ENCODE results near the gene AKAP6.

AKAP6 gene

GRCh38 chr14:32512813-32513212, 183.7 kb downstream of the AKAP6 start:
- no peak for DNase-seq (ENCODE audit: low read depth)
- TF ChIP-seq CTCF (IDR thresholded peaks at IDR 0.05; ENCODE audit: insufficient read depth, low read depth, low read length, missing control alignments): no peak
- no peak overlapping the region for H3K4me3 ChIP-seq (ENCODE audit: low read depth, low read length)

GRCh38 chr14:32513571-32514009, 184.5 kb downstream of the AKAP6 start:
- no peak for DNase-seq (ENCODE audit: low read depth)
- TF ChIP-seq CTCF (IDR thresholded peaks at IDR 0.05; ENCODE audit: insufficient read depth, low read depth, low read length, missing control alignments): no peak
- no peak overlapping the region for H3K4me3 ChIP-seq (ENCODE audit: low read depth, low read length)

DNA sequence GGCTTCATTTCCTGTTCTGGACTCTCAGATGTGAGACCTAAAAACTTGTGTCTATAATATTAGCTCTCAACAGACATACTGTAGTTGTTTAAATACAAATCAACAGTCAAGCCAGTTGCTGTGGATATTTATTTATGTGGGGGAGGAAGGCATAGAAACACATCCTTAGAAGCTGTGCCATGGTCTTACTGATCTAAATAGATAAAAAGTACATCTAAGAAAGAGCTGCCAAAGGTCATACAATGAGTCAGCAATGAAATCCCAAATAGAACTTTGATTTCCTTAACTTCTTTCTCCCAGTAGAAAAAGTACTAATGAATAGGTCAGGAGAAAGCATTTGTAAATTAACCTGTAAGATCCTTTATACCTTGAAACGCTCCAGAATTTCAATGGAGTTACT, 185.1 kb downstream of the AKAP6 start:
- no peak overlapping the region for H3K4me3 ChIP-seq (ENCODE audit: low read depth, low read length)
- no peak for TF ChIP-seq CTCF (IDR thresholded peaks at IDR 0.05; ENCODE audit: insufficient read depth, low read depth, low read length, missing control alignments)
- no peak for DNase-seq (ENCODE audit: low read depth)

DNA sequence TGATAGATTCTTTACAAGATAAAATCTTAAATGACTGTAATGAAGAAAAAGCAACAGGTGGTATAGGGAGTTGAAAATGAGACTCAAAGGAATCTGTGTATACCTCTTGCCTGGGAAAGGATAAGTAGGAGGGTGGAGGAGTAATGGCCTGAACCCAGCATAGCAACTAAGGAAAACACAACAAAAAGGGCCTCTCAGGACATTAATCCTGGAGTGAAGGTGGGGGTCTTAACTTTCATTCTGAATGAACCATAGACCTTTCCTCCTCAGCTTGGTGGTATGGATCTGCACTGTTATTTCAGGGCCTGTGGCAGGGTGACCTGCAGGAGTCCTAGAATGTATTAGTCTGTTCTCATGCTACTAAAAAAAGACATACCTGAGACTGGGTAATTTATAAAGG, 185.6 kb downstream of the AKAP6 start:
- H3K4me3 ChIP-seq (ENCODE audit: low read depth, low read length): no peak overlapping the region
- no peak for DNase-seq (ENCODE audit: low read depth)
- no peak for TF ChIP-seq CTCF (IDR thresholded peaks at IDR 0.05; ENCODE audit: insufficient read depth, low read depth, low read length, missing control alignments)

GRCh38 chr14:32524609-32525375, 195.7 kb downstream of the AKAP6 start:
- no peak for TF ChIP-seq CTCF (IDR thresholded peaks at IDR 0.05; ENCODE audit: insufficient read depth, low read depth, low read length, missing control alignments)
- DNase-seq (ENCODE audit: low read depth): no peak
- no peak overlapping the region for H3K4me3 ChIP-seq (ENCODE audit: low read depth, low read length)

GRCh38 chr14:32525591-32525990, 196.5 kb downstream of the AKAP6 start:
- no peak for TF ChIP-seq CTCF (IDR thresholded peaks at IDR 0.05; ENCODE audit: insufficient read depth, low read depth, low read length, missing control alignments)
- DNase-seq (ENCODE audit: low read depth): no peak
- no peak overlapping the region for H3K4me3 ChIP-seq (ENCODE audit: low read depth, low read length)

- no peak for TF ChIP-seq CTCF (IDR thresholded peaks at IDR 0.05; ENCODE audit: insufficient read depth, low read depth, low read length, missing control alignments)
- no peak overlapping the region for H3K4me3 ChIP-seq (ENCODE audit: low read depth, low read length)
- DNase-seq (ENCODE audit: low read depth): no peak
These were observed 201.7 kb downstream of the AKAP6 start for GRCh38 chr14:32530800-32531199.

Measured in GM12865 (cell line).